Measurements from ENCODE around the gene LYRM4. TPM values are rescaled to one million over a fixed set of nuclear protein-coding genes. Genes with fewer than 3 reads are reported as not detected.

Gene LYRM4
- total RNA-seq, 4 donors from 2014 or later, result 21.4 to 47.8 (median 26.2) TPM

DNA sequence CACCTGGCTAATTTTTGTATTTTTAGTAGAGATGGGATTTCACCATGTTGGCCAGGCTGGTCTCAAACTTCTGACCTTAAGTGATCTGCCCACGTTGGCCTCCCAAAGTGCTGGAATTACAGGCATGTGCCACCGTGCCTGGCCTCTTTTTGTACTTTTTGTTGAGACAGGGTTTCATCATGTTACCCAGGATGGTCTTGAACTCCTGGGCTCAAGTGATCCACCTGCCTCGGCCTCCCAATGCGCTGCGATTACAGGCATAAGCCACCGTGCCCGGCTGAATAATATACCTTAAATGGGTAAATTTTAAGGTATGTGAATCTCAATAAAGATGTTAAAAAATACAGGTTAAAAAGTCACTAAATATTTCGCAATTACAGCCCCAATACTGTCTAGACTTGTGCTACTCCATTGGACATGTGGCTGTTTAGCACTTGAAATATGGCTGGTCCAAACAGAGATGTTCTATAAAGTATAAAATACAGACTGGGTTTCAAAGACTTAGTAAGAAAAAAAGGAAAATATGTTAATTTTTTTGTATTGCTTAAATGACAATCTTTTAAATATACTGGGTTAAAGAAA, 133.6 kb downstream of the LYRM4 start:
- DNase-seq (ENCODE audit: low spot score), result no peak
- TF ChIP-seq, protein P1, sequence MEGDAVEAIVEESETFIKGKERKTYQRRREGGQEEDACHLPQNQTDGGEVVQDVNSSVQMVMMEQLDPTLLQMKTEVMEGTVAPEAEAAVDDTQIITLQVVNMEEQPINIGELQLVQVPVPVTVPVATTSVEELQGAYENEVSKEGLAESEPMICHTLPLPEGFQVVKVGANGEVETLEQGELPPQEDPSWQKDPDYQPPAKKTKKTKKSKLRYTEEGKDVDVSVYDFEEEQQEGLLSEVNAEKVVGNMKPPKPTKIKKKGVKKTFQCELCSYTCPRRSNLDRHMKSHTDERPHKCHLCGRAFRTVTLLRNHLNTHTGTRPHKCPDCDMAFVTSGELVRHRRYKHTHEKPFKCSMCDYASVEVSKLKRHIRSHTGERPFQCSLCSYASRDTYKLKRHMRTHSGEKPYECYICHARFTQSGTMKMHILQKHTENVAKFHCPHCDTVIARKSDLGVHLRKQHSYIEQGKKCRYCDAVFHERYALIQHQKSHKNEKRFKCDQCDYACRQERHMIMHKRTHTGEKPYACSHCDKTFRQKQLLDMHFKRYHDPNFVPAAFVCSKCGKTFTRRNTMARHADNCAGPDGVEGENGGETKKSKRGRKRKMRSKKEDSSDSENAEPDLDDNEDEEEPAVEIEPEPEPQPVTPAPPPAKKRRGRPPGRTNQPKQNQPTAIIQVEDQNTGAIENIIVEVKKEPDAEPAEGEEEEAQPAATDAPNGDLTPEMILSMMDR (IDR thresholded peaks at IDR 0.05), result no peak
- no peak for ATAC-seq (ENCODE audit: low FRiP score)

DNA sequence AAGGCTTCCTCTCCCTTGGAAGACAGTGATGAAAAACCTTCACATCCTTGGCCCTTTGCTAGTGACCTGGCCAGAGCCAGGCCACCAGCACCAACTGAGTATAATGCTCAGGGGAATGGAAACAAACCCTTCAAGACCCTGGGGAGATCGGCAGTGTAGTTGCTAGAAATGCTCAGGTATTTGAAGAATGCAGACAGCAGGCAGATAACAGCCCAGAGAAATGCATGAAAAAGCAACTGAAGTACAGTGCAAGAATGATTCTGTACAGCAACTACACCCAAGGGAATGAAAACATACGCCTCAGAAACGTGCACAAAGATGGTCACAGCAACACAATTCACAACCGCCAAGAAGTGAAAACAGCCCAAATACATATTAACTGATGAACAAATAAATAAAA, 134.5 kb downstream of the LYRM4 start:
- DNase-seq (ENCODE audit: low spot score) (no peak), ATAC-seq (ENCODE audit: low FRiP score) (no peak)
- TF ChIP-seq, protein P1 (IDR thresholded peaks at IDR 0.05), result no peak

DNA sequence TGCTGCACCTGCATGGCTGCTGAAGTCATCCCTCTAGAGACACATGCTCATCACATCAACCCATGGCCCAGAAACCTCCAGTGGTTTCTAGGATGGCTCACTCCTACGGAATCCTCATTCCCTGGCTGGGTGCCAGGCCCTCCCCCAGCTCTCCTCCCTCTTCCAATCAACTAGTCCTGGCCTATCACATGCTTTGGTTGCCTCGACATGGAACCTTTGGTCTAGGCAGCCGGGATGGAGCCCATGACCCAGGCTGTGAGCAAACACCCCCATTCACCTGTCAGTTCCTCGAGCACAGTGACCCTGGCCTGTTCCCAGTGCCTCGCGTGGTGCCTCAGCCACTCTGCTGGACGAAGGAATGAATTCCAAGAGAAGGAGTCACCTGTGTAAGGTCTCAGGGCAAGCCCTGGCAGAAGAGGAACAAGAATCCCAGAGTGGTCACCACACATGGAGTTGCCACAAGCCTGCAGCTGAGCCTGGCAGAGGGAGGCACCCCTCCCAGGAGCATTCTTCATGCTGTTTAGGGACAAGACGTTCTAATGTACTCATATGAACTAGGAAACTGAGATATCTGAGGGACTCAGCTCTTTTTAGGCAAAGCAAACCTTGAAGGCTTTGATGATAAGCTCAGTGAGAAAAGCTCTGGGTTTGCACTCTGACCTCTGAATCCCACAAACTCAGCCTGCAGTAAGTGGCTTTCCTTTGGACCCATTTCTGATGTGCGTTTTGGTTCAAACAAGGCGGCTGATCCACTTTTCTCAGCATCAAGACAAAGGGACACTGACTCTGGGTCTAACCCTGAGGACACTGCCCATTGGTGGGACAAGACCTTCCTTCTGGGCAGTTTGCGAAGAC, 135.4 kb downstream of the LYRM4 start:
- no peak for DNase-seq (ENCODE audit: low spot score)
- ATAC-seq (ENCODE audit: low FRiP score), result no peak
- TF ChIP-seq, protein P1 (IDR thresholded peaks at IDR 0.05), result no peak

DNA sequence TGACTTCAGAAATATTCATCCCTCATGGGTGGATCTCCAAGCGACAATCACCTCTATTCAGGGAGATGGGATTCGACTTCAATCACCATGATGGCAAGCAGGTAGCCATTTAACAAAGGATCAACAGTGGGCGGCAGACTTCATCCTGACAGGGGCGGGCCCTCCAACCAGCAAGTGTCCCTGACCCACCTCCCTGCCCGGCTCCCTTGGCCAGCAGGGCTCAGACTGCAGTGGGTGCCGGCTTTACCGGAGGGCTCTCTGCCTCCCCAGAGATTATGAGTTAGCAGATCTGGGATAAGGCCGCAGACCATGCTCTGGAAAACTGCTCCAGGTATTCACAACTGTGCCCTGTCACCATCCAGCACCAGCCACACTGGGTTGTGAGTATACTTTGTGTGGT, 136.2 kb downstream of the LYRM4 start:
- no peak for ATAC-seq (ENCODE audit: low FRiP score)
- no peak for DNase-seq (ENCODE audit: low spot score)
- TF ChIP-seq, protein P1 (IDR thresholded peaks at IDR 0.05), result no peak

DNA sequence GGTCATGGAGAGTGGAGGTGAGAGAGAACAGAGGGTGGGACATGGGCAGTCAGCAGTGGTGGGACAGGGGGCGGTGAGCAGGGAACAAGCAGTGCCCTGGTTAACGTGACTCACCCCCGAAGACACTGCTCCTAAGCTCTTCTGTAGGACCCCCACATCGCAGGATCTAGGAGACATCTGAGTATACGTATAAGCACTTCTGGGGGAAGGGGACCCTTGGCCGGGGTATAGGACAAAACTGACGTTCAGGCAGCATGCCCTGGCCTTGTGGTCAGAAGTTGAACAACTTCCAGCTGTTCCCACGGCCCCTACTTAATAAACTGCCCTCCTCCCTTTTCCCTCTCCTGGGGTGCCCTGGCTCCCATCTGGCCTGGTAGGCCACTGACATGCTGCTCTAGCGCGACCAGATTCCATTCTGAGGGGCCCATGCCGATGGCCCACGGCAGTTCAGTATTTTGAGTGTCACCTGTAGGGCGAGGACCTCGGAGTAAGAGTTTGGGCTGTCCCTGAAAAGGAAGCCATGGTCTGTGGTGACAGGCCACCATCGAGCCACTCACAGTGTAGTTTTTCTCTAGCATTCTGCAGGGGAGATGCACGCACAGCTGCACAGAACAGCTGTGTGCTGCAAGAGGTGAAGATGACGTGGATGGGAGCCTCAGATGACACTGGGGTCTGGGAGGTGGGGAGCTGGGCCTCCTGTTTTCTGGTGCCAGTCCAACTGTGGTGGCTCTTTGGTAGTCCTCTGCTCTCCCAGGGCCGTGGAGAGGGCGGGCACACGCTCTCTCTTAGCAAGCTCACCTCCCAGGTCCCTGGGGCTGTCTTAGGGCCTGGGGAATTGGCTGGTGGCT, 137.2 kb downstream of the LYRM4 start:
- DNase-seq (ENCODE audit: low spot score), result no peak
- TF ChIP-seq, protein P1 (IDR thresholded peaks at IDR 0.05), result no peak
- no peak for ATAC-seq (ENCODE audit: low FRiP score)

DNA sequence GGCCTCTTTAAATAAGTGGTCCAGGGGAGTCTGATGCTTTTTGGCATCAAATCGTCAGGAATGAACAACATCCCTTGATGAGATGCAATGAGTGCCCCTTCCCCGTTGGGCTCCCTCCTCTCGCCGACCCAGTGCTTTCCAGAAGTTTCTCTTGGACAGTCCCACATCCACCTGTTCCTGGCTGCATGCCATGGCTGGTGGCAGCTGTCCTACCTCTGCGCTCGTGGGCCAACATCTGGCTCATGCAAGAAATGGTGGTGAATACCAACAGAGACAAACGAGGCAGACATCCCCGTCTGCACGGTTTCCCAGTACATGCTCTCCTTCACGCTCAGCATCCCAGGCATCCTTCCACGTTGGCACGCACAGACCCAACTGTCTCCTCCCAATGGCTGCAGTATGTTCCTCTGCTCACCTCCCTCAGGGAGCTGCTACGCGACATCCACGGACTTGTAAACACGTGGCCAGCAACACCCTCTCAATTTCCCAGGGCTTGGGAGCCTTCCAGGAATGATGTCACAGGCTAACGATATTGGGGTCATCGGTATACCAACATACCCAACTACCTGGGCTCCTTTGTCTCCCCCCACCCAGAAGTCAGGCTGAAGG, 138.1 kb downstream of the LYRM4 start:
- DNase-seq (ENCODE audit: low spot score), result no peak
- no peak for ATAC-seq (ENCODE audit: low FRiP score)

More for the DNA sequence above, 138.1 kb downstream of the LYRM4 start:
- TF ChIP-seq, protein P1 (IDR thresholded peaks at IDR 0.05), result no peak

Data from omental fat pad (tissue), 4 donors.